Left lung (tissue), 10 donors: ENCODE measurements around the gene MAP3K19. TPM values are rescaled to one million over a fixed set of nuclear protein-coding genes. Genes with fewer than 3 reads are reported as not detected.
"Not testable (repeated sequence)": the region's sequence is repeated elsewhere in the genome, so short reads cannot be mapped to it uniquely, and the experiment has no call there.

Experiments used
- ATAC-seq: fragments of 200-7000 bp; cut with Tn5 transposase; one replicate; pipeline ENCODE4 v1.9.1; 2020; ENCODE audit warnings: moderate library complexity
- DNase-seq, 4 donors: peaks; one replicate each; pipeline ENCODE4 v3.0.0-alpha.2; 2013 to 2020
- H3K27ac ChIP-seq, 2 donors: fragments of 200-600 bp; sonication (generic) in 1 of 2; one replicate each; pipeline versions ENCODE4 v1.5.0 to v1.8.0; 2020 to 2021
- H3K27me3 ChIP-seq, 2 donors: fragments of 200-600 bp; sonication (generic) in 1 of 2; one replicate each; pipeline versions ENCODE4 v1.5.0 to v1.8.0; 2020 to 2021
- H3K36me3 ChIP-seq, 2 donors: fragments of 200-600 bp; sonication (generic) in 1 of 2; one replicate each; pipeline versions ENCODE4 v1.5.0 to v1.8.0; 2020 to 2021
- H3K4me1 ChIP-seq, 2 donors: fragments of 200-600 bp; one replicate each; pipeline ENCODE4 v1.8.0; 2021
- H3K4me3 ChIP-seq, 2 donors: fragments of 200-600 bp; sonication (generic) in 1 of 2; one replicate each; pipeline versions ENCODE4 v1.5.0 to v1.8.0; 2020 to 2021; ENCODE audit warnings: mild to moderate bottlenecking in 1 of 2
- H3K9me3 ChIP-seq, 2 donors: fragments of 200-600 bp; sonication (generic) in 1 of 2; one replicate each; pipeline versions ENCODE4 v1.5.0 to v1.8.0; 2020 to 2021
- CTCF ChIP-seq, 2 donors: fragments of 200-600 bp; sonication (generic) in 1 of 2; IDR thresholded peaks; one replicate each; pipeline versions ENCODE4 v1.5.0 to v1.8.0; 2021; ENCODE audit warnings: antibody characterized with exemption in 2 of 2
- intact Hi-C, 2 donors: fragments of 100-400 bp; cut with DNase I; formaldehyde crosslinking; loops; one replicate each; pipeline versions ENCODE4 v1.11.2 to v1.14.2; 2022
- polyA plus RNA-seq, 6 donors: library from polyadenylated mRNA; unstranded; fragments of 120-200 nt; gene quantifications; one replicate each; pipeline ENCODE4 v1.2.1, GENCODE V29; 2013; ENCODE audit not compliant: insufficient read length in 6 of 6
- total RNA-seq, 2 donors: library from RNA; stranded (reverse); fragmentation: NEBNext Ultra II Directional; extraction: Animal tissue kit (Norgen Biotek cat#: 25700); gene quantifications; one replicate each; pipeline ENCODE4 v1.2.1, GENCODE V29; 2021
- donor health status: DM: no; HTN: yes; CAD: no.
- donor health status: DM: no; HTN: no; CAD: no.

Gene MAP3K19
- total and polyA plus RNA-seq, 8 donors: 0.79 to 4.8 (median 2.8) TPM; not detected in 1

DNA sequence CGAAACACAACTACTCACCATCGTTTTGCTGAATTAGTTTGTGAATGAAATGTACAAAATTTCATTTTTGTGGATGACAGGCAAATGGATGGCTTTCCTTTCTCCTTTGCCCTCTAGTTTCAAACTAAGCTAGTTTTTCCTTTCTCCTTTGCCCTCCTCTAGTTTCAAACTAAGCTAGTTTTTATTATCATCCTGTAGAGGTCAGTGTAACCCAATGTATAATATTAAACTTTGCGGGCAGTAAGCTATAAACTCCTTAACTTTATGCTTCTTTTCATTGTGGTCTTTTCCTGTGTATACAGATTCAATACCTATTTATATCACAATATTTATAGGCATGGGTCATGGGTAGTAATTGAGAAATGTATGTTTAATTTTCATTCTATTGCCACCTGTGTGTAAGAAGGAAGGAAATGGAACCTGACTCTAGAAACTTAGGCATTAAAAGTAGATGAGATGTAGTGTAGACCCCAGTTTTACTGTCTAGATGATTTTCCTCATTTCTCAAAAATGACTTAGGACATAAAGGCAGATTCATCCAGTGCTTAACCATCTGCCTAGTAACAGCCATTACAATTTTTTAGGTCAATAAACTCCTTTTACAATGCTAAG is 58.1 kb downstream of the MAP3K19 start:
- no peak overlapping the region for H3K27ac ChIP-seq
- intact Hi-C loops: no loop called here
- H3K9me3 ChIP-seq: peaks cover 0 to 2% of the 10 kb centered on the region in 2 donors
- H3K36me3 ChIP-seq: no peaks in the 10 kb centered on the region
- TF ChIP-seq CTCF (IDR thresholded peaks at IDR 0.05): peak; percentile 21 to 39
- H3K27me3 ChIP-seq: no peaks in the 10 kb centered on the region
- no peak overlapping the region for H3K4me3 ChIP-seq
- ATAC-seq: peak; percentile 71
- H3K4me1 ChIP-seq: no peaks in the 10 kb centered on the region
- peak in 1 of 4 donors; percentile 33 for DNase-seq

DNA sequence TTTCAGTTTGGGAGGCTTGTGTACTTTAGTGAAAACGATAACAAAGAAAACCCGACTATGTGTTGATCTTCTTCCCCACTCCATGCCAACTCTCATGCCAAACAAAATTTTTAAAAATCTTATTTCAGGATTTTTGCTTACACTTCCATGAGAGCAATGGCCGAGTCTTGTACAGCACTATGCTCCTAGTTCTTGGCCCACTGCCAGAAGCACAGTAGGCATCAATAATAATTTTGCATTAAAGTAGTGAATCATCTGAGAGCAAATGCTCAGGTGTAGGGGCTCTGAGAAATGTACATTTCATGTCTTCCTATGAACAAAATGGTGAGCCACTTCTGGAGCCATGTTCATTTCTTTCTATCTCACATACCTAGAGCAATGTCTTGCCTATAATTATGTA is 62.2 kb downstream of the MAP3K19 start:
- ATAC-seq (no peak), DNase-seq (no peak)
- peaks cover 0 to 2% of the 10 kb centered on the region in 2 donors for H3K9me3 ChIP-seq
- no peak for TF ChIP-seq CTCF (IDR thresholded peaks at IDR 0.05)
- intact Hi-C loops: no loop called here
- H3K4me1 ChIP-seq: no peaks in the 10 kb centered on the region
- no peak overlapping the region for H3K4me3 ChIP-seq
- no peaks in the 10 kb centered on the region for H3K27me3 ChIP-seq
- H3K36me3 ChIP-seq: no peaks in the 10 kb centered on the region
- no peak overlapping the region for H3K27ac ChIP-seq

DNA sequence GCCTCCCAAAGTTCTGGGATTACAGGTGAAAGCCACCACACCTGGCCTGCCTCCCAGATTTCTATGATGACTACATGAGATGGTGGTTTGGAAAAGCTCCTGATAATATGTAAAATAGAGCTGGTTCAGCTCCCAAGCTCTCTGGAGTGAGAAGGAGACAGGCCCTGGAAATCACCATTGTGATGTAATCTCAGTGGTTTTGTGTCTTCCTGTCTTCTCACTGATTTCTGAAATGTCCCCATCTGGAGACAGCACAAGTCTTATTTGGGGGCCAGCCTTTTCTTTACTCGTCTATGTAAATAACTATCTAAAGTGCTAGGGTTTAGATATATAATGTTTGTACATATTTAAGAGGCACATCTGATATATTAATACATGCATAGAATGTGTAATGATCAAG is 64.6 kb downstream of the MAP3K19 start:
- no peak for TF ChIP-seq CTCF (IDR thresholded peaks at IDR 0.05)
- no peaks in the 10 kb centered on the region for H3K27me3 ChIP-seq
- intact Hi-C loops: no loop called here
- ATAC-seq: no peak
- no peaks in the 10 kb centered on the region for H3K4me1 ChIP-seq
- H3K36me3 ChIP-seq: no peaks in the 10 kb centered on the region
- peaks cover 0 to 2% of the 10 kb centered on the region in 2 donors for H3K9me3 ChIP-seq
- DNase-seq: no peak
- no peak overlapping the region for H3K27ac ChIP-seq
- no peak overlapping the region for H3K4me3 ChIP-seq

GRCh38 chr2:134980639-134981038 is 66.6 kb downstream of the MAP3K19 start:
- H3K9me3 ChIP-seq: peaks cover 0 to 2% of the 10 kb centered on the region in 2 donors
- no peak overlapping the region for H3K4me3 ChIP-seq
- no peaks in the 10 kb centered on the region for H3K4me1 ChIP-seq
- H3K36me3 ChIP-seq: no peaks in the 10 kb centered on the region
- ATAC-seq (no peak), DNase-seq (no peak)
- no peak for TF ChIP-seq CTCF (IDR thresholded peaks at IDR 0.05)
- no peaks in the 10 kb centered on the region for H3K27me3 ChIP-seq
- H3K27ac ChIP-seq: no peak overlapping the region
- intact Hi-C loops: no loop called here

GRCh38 chr2:134979221-134979620 is 68.0 kb downstream of the MAP3K19 start:
- H3K4me1 ChIP-seq: no peaks in the 10 kb centered on the region
- H3K4me3 ChIP-seq: no peak overlapping the region
- intact Hi-C loops: no loop called here
- peaks cover 0 to 9% of the 10 kb centered on the region in 2 donors for H3K9me3 ChIP-seq
- no peak for ATAC-seq
- TF ChIP-seq CTCF (IDR thresholded peaks at IDR 0.05): no peak
- H3K27me3 ChIP-seq: no peaks in the 10 kb centered on the region
- H3K27ac ChIP-seq: no peak overlapping the region
- DNase-seq: no peak
- H3K36me3 ChIP-seq: no peaks in the 10 kb centered on the region

DNA sequence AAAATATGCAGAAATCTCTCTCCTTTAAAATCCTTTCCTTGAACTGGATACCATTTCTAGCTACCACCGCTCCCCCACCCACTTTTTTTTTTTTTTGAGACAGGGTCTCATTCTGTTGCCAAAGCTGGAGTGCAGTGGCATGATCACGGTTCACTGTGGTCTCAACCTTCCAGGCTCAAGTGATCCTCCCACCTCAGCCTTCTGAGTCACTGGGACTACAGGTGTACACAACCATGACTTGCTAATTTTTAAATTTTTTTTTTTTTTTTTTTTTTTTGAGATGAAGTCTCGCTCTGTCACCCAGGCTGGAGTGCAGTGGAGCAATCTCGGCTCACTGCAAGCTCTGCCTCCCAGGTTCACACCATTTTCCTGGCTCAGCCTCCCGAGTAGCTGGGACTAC is 70.1 kb downstream of the MAP3K19 start:
- ATAC-seq, H3K27me3 ChIP-seq, H3K4me1 ChIP-seq, H3K4me3 ChIP-seq, intact Hi-C loops, DNase-seq, H3K36me3 ChIP-seq, H3K27ac ChIP-seq: not testable (repeated sequence)
- peaks cover 0 to 18% of the 10 kb centered on the region in 2 donors for H3K9me3 ChIP-seq
